DLD1 (cell line): Measurements from ENCODE around the gene NPHP4.

Experiments used
- in situ Hi-C: cut with HindIII; loops from 2 replicates; pipeline ENCODE4 v1.10.0; 2017; ENCODE audit warnings: low sequenced_read_pairs

Gene NPHP4

DNA sequence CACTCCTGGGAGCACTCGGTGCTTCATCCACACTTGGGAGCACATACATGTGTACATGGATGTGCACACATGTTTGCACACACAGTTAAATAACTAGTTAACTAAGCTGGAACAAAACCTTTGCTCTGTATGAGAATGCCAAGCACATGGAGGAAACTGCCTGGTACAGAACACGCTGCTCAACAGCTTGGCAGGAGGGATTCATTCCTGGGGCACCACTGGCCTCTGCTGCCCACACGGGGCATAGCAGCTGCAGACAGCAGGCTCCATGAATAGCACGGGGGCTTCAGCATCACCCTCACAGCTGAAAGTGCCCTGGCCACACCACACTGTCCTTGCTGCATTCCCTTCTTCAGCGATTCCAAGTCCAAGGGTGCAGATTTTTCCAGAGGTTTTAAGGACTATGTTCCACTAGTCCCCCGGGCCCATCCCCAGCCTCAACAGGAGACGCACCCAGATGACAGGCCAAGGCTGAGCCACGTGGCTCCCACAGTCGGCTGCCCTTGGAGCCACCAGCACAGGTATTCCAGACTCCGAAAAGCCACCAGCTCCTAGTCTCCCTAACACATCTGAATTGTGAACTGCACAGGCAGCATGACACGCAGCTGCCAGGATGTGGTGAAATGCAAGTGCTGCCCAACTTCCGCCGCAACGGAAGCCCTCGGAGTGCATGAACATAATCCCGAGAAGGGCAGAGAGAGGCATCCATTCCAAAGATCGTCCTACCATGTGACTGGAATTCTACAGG is 16.9 kb downstream of the NPHP4 start:
- in situ Hi-C loops, result no loop called here

DNA sequence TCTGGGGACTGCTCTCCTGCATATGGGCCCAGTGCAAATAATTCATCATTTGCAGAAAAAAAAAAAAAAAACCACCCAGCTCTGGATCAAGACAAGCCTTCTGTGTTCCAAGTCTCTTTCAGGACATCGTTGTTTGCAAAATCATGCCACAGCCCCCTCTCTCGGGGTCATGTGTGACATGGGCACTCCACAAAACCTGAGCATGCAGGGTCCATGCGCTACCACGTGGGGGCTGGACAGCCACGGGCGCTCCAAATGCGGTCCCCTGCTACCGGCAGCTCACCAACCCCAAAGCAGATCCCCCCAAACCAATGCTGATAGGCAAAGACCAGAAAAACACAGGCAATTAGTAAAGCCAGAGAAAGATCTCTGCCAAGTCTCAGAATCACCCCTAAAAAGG is 17.6 kb downstream of the NPHP4 start:
- in situ Hi-C loops, result no loop called here

DNA sequence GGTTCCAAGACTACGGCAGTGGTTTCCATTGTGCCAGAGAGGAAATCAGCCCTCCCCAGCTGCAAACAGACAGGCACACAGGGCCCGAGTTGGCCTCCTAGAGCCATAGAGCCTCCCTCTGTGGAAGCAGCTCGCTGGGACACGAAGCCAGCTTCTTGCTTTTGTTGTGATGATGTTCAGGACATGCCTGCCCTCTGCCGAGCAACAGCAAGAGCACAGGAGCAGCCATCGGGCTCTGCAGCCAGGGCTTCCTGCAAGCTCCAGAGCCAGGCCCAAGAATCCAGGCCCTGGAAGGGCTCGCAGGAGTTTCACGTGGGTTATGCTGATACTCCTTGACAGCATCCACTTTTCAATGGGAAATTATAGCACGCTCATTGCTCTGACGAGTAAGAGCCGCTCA is 18.5 kb downstream of the NPHP4 start:
- in situ Hi-C loops, result no loop called here

DNA sequence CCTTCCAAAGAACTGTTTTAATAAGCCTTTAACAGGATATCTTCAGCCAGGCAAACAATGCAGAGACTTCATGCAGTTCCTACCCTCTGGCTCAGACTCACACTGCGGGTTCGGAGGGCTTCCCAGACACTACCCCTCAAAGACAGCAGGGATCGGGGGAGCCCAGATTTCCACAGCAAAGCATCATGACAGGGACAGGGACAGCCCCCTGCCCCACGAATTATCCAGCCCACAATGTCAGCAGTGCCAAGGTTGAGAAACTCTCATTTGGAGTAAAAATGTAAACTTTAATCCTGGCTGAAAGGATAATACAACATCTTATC is 20.1 kb downstream of the NPHP4 start:
- in situ Hi-C loops, result no loop called here

DNA sequence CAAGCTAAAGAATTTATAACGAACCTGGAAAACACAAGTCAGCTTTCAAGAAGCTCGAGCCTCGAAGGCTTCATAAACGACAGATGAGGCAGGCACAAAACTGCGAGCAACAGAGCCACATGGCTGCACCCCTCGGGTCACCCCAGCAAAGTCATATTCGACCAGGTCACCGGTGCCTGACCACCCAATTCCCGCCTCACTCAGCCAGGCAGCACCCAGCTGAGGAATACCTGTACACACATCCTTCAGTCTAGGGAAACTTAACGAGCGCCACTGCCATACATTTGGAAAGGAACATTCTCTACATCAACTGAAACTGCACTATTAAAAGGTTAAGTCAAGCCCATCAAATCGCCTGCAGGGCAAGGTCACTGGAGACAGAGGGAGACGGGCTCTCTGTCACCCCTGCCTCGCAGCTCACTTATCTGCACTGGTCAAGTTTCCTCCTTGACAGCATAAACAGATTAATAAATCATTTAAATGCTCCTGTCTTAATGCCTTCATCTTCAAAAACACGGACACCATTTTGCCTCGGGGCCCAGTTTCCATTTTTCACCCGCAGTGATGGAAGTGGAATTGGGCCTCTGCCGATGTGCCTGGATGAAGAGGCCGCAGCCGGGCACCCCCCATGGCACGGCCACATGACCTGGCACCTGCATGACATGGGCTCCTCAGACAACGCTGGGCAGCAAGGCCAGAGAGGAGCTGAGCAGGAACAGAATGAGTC is 20.6 kb downstream of the NPHP4 start:
- in situ Hi-C loops, result no loop called here

DNA sequence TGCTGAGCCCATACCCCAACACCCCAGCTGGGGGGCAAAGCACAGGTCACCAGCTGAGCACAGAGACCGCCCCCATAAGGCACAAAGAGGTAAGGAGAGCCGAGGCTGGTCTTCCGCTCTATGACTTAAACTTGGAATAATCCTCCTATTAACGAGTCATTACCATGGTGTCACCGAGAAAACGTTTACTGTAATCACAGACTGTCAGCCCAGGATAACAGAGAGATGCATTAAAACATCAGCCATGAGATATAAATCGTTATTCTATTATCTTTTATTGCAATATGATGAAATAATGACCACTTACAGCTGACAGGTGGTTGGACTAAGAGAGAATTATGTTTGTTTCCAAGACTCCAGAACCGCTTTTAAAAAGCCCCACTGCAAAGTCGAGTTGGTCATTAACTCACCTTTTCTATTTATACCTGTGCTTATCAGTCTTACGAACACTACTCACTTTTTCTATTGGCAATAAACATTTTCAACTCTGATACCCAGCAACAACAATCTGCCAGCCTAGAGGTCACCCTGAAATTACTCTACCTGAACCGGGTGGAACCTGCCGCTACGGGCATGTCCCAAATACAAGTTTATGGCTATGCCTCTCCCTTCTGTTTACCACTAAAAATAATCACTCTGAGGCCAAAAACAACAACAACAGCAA is 21.5 kb downstream of the NPHP4 start:
- in situ Hi-C loops, result no loop called here

GRCh38 chr1:5969168-5969567 is 23.1 kb downstream of the NPHP4 start:
- in situ Hi-C loops, result no loop called here

GRCh38 chr1:5968161-5968736 is 24.0 kb downstream of the NPHP4 start:
- in situ Hi-C loops, result no loop called here

DNA sequence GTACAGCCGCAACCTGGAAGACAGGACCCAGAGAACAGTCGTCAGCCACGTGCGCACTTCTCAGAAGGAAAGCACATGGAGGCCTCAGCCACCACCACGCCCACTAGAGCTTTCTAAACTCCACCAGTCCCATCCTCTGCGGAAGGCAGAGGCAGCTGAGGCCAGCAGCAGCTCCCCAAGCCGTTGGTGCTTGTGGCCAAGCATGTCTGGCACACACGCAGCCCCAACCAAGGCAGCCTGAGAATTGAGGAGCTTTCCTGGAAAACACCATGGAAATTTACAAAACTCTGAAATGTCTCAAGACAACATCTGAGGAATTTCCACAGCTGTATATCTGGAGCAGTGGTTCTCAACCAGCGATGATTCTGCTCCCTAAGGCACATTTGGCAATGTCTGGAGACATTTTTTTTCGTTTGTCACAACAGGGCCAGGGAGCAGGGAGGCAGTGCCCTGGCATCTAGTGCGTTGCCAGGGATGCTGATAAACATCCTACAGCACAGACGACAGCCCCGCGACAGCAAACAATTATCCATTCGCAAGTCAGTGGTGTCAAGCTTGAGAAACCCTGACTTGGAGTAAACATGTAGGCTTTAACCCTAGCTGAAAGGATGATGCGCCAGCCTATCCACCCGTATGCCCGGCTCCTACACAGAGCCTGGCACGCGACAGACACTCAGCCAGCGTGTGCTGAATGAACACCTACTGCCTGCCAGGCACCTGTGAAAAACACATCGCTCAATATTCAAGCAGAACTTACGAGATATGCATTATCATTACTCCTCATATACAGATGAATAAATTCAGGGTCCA is 24.7 kb downstream of the NPHP4 start:
- in situ Hi-C loops, result no loop called here

DNA sequence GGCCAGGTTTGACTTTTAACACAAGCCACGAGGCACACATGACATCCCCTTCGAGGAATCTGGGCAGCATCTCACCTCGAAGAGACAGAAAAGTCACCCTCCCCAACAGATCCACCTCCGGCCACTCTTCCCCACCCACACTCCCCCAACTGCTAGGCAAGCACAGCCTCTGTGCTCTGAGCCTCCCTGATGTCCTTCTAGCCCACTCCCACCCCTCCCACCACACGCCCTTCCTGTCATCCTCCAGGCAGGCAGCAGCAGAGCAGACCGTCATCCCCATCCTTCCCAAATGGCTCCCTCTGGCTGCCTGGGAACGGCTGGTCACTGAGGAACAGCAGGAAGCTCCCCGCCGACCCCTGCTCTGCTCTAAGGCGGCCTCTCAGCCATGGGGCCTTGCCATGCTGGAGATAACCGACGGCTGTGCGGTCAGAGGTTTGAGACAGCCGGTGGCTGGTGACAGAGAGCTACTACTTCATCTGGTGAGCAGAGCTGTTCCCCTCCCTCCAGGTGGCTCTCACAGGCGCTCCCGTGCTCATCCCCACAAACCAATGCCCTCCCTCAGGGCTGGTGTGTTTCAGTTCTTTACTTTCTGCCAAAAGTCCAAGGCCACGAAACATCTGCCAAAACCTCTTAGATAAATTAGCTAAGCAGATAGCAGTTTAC is 25.6 kb downstream of the NPHP4 start:
- in situ Hi-C loops, result no loop called here

DNA sequence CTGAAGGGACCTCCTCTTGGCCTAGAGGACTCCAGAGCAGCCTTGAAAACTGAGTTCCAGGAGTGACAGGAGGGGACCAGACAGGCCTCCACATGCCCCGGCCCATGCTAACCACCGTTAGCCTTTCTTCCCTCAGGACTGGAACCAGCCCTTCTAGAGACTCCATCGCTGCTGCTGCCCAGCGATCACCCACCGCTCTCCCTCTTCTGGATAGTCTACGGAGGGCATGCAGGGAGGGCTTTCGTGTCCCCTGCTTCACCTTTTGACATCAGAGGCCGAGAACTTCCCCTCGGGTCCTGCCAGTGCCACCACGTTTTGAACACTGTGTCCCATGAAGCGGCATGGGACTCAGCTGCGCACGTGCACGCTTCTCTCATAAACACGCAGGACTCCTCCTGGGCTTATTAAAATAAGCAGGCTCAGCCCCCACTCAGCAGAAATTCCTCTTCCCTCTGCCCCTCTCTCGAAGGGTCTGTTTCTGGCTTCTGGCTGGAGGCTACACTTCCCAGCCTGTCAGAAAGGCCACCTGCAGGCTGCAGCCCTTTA is 26.6 kb downstream of the NPHP4 start:
- in situ Hi-C loops, result no loop called here

GRCh38 chr1:5962265-5963105 is 29.7 kb downstream of the NPHP4 start:
- in situ Hi-C loops, result no loop called here

DNA sequence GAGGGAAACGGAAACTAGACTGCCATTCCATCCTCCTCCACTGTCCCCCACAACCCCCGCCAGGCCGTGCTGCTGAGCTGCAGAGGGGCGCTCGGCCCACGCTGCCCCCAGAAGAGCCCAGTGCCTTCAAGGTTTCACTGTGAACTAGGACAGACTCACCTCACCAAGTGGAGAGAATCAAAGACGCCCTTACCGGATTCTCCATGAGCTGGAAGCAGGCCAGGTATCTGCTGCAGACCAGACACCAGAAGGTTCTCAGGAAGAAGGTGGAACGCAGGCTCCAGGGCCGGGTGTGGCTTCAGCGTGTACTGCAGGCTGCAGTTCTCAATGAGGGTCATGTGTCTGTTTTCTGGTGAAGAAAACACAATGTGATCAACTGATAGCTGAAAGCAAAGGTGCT is 30.6 kb downstream of the NPHP4 start:
- in situ Hi-C loops, result no loop called here

DNA sequence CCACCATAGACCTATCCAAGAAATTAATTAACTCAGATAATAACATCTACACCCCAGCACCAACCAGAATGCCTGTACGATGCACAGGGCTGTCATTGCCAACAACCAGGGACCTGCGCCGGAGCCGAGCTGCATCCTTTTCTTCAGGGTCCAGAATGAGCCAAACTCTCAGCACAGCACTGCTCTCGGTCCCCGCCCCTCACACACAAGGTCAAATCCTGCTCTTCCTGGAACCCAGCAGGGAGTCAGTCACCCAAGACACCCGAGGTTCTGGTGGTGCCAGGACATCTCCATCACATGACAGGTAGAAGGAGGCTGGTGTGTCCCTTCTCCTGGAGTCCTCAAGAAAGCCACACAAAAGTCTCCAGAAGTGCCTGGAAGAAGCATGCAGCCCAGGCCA is 31.9 kb downstream of the NPHP4 start:
- in situ Hi-C loops, result no loop called here

- in situ Hi-C loops, result no loop called here
These were observed 32.5 kb downstream of the NPHP4 start for GRCh38 chr1:5959667-5960230.

- in situ Hi-C loops, result no loop called here
These were observed 33.1 kb downstream of the NPHP4 start for GRCh38 chr1:5959087-5959486.

- in situ Hi-C loops, result no loop called here
These were observed 36.0 kb downstream of the NPHP4 start for GRCh38 chr1:5956022-5956830.

GRCh38 chr1:5955479-5955977 is 36.7 kb downstream of the NPHP4 start:
- in situ Hi-C loops, result no loop called here
